CD1c-positive myeloid dendritic cell (primary cell): ENCODE results near the gene KCNQ1.

Source experiments
- DNase-seq: peaks from one replicate; pipeline ENCODE4 v3.0.0-alpha.2; 2016; ENCODE audit errors: extremely low spot score

Gene KCNQ1

GRCh38 chr11:2761131-2762030 is 316.6 kb downstream of the KCNQ1 start:
- DNase-seq, result no peak

DNA sequence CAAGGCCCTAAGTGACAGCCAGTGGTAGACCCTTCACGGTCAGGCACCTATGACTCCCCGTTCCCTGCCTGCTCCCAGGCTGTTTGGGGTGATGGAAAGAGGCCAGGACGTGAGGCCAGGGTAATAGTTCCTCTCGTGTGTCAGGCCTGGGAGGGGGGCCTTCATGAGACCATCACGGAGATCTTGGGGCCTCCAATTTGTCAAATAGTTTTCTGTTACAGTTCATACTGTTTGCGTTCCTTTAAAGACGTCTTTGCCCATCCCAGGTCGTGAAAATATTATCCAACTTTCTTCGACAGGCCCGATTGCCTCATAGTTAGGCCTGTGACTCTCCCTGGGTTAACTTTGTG is 317.2 kb downstream of the KCNQ1 start:
- no peak for DNase-seq

DNA sequence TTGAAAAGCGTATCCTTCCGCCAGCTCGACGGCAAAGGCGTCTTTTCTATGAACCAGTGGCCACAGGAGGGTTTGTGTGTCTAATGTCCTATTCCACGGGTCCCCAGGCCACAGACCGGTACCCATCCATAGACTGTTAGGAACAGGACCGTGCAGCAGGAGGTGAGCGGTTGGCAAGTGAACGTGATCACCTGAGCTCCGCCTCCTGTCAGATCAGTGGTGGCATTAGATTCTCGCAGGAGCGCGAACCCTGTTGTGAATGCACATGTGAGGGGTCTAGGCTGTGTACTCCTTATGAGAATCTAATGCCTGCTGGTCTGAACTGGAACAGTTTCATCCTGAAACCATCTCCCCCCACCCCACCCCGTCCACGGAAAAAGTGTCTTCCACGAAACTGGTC is 317.6 kb downstream of the KCNQ1 start:
- no peak for DNase-seq

GRCh38 chr11:2763984-2764383 is 319.2 kb downstream of the KCNQ1 start:
- DNase-seq, result no peak

DNA sequence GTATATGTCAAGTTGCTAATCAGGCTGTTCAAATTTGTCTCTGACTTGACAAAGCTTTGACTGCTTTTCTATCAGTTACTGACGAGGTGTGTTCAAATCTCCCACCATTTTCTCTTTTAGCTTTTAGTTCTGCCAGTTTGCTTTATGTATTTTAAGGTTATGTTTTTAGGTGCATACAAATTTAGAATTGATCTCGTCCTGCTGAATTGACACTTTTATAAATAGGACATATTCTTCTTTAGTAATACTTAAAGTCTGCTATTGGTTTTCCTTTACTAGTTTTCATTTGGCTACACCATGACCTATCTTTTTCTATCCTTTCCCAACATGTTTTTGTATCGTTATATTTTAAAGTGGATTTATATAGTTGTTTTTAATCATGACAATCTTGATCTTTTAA is 320.7 kb downstream of the KCNQ1 start:
- DNase-seq, result no peak

DNA sequence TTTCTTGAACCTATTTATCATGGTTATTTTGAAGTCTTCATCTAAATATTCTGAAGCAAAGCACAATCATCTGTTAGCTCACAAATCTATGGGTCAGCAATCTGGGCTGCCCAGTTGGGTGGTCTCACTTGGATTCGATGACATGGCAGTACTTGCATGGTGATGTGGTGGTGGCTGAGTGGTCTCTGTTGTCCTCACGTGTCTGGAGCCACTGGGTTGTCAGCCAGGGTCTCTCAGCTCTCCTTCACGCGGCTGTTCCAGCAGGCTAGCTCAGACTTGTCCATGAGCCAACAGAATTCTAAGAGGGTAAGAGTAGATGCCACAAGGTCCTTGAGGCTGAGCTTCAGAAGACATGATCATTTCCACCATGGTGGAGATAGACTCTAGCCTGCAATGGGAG is 321.4 kb downstream of the KCNQ1 start:
- DNase-seq, result no peak

DNA sequence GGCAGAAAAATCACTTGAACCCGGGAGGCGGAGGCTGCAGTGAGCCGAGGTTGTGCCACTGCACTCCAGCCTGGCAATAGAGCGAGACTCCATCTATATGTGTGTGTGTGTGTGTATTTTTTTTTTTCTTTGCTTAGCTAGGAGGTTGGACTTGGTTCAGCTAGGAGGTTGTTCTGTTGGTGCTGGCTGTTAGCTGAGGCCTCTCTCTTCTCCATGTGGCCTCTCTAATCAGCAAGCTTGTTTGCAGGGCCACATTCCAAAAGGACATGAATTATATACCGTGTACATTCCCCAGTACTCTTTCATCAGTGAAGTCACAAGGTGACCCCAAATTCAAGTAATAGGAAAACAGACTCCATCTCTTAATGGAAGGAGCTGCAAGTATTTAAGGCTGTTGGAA is 322.3 kb downstream of the KCNQ1 start:
- DNase-seq, result no peak

DNA sequence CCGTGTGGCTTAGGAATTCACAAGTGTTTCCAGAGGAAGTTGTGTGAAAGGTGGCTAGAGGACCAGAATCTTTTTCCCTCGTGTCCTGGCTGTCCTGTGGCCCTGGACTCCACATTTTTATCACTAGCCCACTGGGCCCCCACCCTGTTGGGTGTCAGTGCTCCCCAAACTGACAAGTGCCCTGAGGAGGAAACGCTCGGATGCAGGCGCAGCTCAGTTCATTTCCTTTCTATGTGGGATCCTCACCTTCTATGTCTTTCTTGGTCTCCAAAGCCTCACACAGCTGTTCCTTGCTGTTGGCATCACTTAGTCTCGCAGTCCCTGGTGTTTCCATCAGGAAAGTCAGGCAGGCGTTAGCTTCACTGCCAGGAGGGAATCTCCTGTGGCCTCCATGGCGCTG is 323.0 kb downstream of the KCNQ1 start:
- no peak for DNase-seq

GRCh38 chr11:2768471-2769408 is 323.9 kb downstream of the KCNQ1 start:
- no peak for DNase-seq

DNA sequence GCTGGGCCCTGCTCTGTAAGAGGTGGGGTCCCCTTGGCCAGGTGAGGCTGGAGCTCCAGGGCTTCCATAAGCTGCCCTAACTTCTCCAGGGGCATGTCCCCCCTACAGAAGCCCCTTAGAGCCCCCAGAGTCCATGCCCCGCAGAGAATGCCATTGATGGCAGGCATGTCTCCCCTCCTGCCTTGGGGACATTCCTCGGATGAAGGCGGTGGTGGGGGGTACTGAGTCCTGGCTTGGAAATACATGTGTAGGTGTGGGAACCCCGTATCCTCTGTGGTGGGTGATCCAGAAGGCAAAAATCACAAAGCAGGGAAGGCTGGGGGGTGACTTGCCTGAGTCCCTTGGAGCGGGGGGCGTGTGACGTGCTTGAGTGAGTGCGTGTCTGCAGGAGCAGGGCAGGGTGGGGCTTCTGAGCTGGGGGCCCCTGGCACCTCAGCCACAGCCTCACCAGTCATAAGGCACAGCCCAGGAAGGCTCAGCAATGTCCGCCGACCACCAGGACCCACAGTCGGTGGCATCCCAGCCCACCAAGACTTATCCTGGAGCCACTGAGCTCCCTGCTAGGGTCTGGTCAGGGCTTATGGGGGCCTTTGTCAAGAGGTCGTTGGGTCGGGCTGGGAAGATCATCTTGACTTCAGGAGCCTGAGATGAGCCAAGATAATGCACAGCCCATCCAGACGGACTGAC is 324.7 kb downstream of the KCNQ1 start:
- no peak for DNase-seq

GRCh38 chr11:2770096-2770751 is 325.4 kb downstream of the KCNQ1 start:
- DNase-seq, result no peak

DNA sequence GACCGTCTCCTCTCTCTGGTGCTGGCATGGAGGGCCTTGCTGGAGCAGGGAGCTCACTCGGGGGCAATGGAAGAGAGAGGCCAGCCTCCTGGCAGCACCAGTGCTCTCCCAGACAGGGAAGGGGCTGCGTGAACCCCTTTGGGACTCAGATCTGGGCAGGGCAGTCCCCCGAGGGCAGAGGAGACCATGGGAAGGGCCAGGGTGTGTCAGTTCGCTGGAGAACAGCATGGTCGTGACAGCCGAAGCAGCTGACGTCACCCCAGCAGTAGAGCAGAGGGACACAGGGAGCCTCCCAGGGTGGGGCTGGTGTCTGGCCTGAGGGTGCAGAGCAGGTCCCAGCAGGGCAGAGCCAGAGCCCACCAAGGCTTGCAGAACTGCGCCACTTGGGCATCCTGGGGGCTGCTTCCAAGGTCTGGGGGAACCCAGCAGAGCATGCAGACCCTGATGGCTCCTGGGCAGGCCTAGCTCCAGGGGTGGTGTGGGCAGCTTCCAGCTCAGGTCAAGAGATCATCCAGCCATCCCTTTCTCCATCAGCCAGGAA is 326.0 kb downstream of the KCNQ1 start:
- DNase-seq, result no peak

DNA sequence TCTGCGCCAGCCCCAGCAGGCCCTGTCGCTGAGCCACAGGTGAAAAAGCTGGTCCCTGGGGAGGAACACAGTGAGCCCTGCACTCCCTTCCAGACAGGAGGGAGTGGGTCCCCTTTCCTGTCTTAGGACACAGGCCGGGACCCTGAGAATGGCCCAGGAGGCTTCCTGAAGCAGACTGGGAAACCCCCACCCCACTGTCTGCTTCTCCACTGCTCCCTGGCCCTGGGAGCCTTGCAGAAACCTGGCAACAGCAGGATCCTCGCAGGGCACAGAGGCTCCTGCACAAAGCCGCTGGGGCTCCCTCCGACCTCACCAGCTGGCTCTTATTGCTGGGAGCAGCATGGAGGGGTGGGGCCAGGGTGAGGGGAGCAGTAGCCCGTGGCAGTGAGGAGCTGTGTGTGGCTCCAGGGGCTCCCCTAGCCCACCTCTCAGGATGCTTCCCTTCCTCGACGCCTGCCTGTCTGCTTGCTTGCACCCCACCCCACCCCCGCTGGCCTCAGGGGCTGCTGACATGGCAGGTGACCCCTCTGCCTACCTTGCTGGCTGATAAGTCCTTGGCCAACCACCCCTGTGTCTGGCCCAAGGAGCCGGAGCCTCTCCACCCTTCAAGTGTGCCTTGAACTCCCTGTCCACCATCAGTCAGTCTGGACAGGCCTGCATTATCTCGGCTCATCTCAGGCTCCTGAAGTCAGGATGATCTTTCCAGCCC is 327.1 kb downstream of the KCNQ1 start:
- no peak for DNase-seq

DNA sequence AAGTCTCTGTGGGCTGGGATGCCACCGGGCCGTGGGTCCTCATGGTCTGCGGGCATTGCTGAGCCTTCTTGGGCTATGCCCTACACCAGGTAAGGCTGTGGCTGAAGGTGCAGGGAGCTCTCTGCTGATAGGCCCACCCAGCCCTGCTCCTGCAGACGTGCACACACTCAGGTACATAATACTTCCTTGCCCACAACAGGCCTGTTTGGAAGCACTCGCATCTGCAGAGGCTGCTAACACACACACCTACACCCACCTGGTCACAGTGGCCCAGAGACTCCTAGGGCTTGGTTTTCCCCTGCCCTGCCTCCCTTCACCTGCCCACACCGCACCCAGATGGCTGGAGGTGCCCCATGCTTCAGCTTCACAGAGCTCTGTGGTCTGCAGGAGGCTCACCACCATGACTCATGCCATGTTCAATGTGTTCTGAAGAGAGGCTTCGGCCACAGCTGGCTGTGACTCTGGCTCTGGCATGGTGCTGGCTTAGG is 327.8 kb downstream of the KCNQ1 start:
- DNase-seq, result no peak

- DNase-seq, result no peak
These were observed 329.6 kb downstream of the KCNQ1 start for GRCh38 chr11:2774173-2775082.

DNA sequence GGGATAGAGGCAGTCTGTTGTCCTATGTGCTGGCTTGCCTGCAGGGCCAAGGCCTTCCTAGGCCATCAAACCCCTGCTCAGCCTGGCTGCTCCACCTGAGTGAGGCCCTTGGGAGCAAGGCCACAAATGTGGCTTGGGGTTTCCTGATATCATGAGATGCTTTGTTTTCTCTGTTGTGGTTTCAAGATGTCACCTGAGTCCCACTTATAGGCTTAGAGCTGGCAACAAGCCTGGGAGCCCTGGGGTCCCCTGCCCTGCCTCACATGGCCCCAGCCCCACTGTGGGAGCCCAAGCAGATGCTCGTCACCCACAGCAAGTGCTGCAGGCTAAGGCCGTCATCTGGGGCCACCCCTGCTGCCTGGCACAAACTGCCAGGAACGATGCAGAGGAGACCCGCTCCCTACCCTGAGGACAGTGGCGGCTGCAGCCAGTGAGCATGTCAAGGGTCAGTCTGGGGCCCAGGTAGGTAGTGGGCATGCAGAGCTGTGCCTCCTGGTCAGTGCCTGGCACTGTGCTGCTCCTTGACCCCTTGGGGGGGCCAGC is 330.3 kb downstream of the KCNQ1 start:
- DNase-seq, result no peak

DNA sequence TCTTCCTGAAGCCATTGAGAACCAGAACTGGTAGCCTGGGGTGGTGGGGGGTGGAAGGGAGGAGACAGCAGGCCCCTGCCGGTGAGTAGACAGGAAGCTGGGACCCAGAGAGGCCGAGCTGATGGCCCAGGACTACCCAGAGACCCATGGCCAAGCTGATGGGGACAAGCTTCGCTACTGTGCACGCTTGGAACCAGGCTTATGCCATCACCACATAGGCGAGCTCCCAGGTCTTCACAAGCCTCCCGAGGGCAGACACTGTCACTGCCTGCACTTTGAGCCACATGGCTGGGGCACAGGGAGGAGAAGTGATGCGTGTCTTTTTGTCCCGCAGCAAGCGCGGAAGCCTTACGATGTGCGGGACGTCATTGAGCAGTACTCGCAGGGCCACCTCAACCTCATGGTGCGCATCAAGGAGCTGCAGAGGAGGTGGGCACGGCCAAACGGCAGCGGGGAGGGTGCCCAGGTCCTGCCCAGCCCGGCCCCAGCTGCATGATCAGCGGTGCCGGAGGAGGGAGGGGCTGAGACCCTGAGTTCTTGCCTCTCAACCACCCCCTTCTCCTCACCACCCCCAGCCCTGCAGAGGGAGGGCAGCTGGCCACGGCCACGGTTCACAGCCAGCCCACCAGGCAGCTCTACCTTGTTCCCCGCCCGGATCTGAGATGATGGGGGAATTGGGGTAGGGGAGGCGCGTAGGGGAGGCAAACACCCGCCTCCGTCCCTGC is 331.0 kb downstream of the KCNQ1 start:
- DNase-seq, result no peak

- DNase-seq, result no peak
These were observed 331.7 kb downstream of the KCNQ1 start for GRCh38 chr11:2776351-2777061.
